GM23338 (cell line): Measurements from ENCODE around the gene ULK2. TPM values are rescaled to one million over a fixed set of nuclear protein-coding genes. Genes with fewer than 3 reads are reported as not detected.

Source experiments
- ATAC-seq: fragments of 200-7000 bp; cut with Tn5 transposase; 3 replicates; pipeline ENCODE4 v1.9.1; 2020
- DNase-seq: peaks from one replicate; pipeline ENCODE4 v3.0.0-alpha.2; 2015; ENCODE audit warnings: low spot score
- H2AFZ ChIP-seq: fragments of 200-600 bp; sonication (generic); 2 replicates; pipeline ENCODE4 v1.8.0; 2016; ENCODE audit warnings: antibody characterized with exemption, mild to moderate bottlenecking, moderate library complexity
- H3F3A ChIP-seq: fragments of 200-600 bp; sonication (generic); replicated peaks from 2 replicates; pipeline ENCODE4 v1.8.0; 2017; ENCODE audit warnings: antibody characterized with exemption, mixed run types, low read depth
- H3K27ac ChIP-seq: fragments of 200-600 bp; sonication (generic); 2 replicates; pipeline ENCODE4 v1.6.1; 2016; ENCODE audit warnings: low read depth
- H3K27me3 ChIP-seq: fragments of 200-600 bp; sonication (generic); 2 replicates; pipeline ENCODE4 v1.8.0; 2016; ENCODE audit warnings: mild to moderate bottlenecking, mixed run types, moderate library complexity; ENCODE audit not compliant: insufficient read depth
- H3K36me3 ChIP-seq: fragments of 200-600 bp; sonication (generic); 2 replicates; pipeline ENCODE4 v1.8.0; 2016; ENCODE audit warnings: mild to moderate bottlenecking; ENCODE audit not compliant: insufficient read depth
- H3K4me1 ChIP-seq: fragments of 200-600 bp; sonication (generic); 2 replicates; pipeline ENCODE4 v1.8.0; 2016; ENCODE audit warnings: mild to moderate bottlenecking, moderate library complexity; ENCODE audit not compliant: insufficient read depth
- H3K4me2 ChIP-seq: fragments of 200-600 bp; sonication (generic); 2 replicates; pipeline ENCODE4 v1.7.1; 2017; ENCODE audit warnings: mixed run types
- H3K4me3 ChIP-seq: fragments of 200-600 bp; sonication (generic); 2 replicates; pipeline ENCODE4 v1.6.1; 2016; ENCODE audit warnings: mixed run types
- H3K79me2 ChIP-seq: fragments of 200-600 bp; sonication (generic); replicated peaks from 2 replicates; pipeline ENCODE4 v1.8.0; 2017; ENCODE audit warnings: mild to moderate bottlenecking; ENCODE audit not compliant: insufficient read depth
- H3K9me2 ChIP-seq: fragments of 200-600 bp; sonication (generic); 2 replicates; pipeline ENCODE4 v1.8.0; 2017; ENCODE audit not compliant: insufficient read depth
- H4K20me1 ChIP-seq: fragments of 200-600 bp; sonication (generic); replicated peaks from 2 replicates; pipeline ENCODE4 v1.8.0; 2017; ENCODE audit warnings: mild to moderate bottlenecking; ENCODE audit not compliant: insufficient read depth
- H3K27ac Mint-ChIP-seq: 2 replicates; pipeline ENCODE4 v1.8.0; 2020; ENCODE audit warnings: inconsistent platforms, mild to moderate bottlenecking, moderate library complexity, mixed read lengths
- H3K27me3 Mint-ChIP-seq: 3 replicates; pipeline ENCODE4 v1.8.0; 2022; ENCODE audit warnings: low read depth, mild to moderate bottlenecking, moderate library complexity, mixed read lengths, inconsistent platforms; ENCODE audit not compliant: insufficient read depth, poor library complexity
- H3K36me3 Mint-ChIP-seq: 3 replicates; pipeline ENCODE4 v1.8.0; 2021; ENCODE audit warnings: low read depth, mild to moderate bottlenecking, inconsistent platforms, moderate library complexity, mixed read lengths
- H3K4me1 Mint-ChIP-seq: 3 replicates; pipeline ENCODE4 v1.8.0; 2020; ENCODE audit warnings: mild to moderate bottlenecking, inconsistent platforms, mixed read lengths
- H3K4me3 Mint-ChIP-seq: 3 replicates; pipeline ENCODE4 v1.8.0; 2021; ENCODE audit warnings: moderate library complexity, mild to moderate bottlenecking, inconsistent platforms, mixed read lengths
- H3K9me3 Mint-ChIP-seq: 3 replicates; pipeline ENCODE4 v1.8.0; 2020; ENCODE audit warnings: moderate library complexity, mild to moderate bottlenecking, inconsistent platforms, mixed read lengths
- CREB1 ChIP-seq: fragments of 250-450 bp; sonication (Bioruptor Pico); IDR thresholded peaks from 2 replicates; pipeline ENCODE4 v1.5.0; 2020; ENCODE audit warnings: low read depth, mild to moderate bottlenecking, moderate library complexity
- EZH2 ChIP-seq: fragments of 200-600 bp; sonication (generic); IDR thresholded peaks from one replicate; pipeline ENCODE4 v1.8.0; 2017; ENCODE audit warnings: antibody characterized with exemption, mild to moderate bottlenecking, low read depth; ENCODE audit not compliant: unreplicated experiment
- EZH2phosphoT487 ChIP-seq: fragments of 200-600 bp; sonication (generic); IDR thresholded peaks from one replicate; pipeline ENCODE4 v1.8.1; 2018; ENCODE audit warnings: antibody characterized with exemption; ENCODE audit not compliant: unreplicated experiment
- JUNB ChIP-seq: IDR thresholded peaks from one replicate; pipeline ENCODE4 v1.6.1; 2016; ENCODE audit warnings: antibody characterized with exemption; ENCODE audit not compliant: unreplicated experiment
- NANOG ChIP-seq: IDR thresholded peaks from 2 replicates; pipeline ENCODE4 v1.6.1; 2016; ENCODE audit warnings: antibody characterized with exemption, borderline replicate concordance
- POLR2AphosphoS5 ChIP-seq: IDR thresholded peaks from 2 replicates; pipeline ENCODE4 v1.6.1; 2016; ENCODE audit warnings: antibody characterized with exemption, low read depth
- STAT1 ChIP-seq: IDR thresholded peaks from one replicate; pipeline ENCODE4 v1.6.1; 2016; ENCODE audit warnings: antibody characterized with exemption; ENCODE audit not compliant: unreplicated experiment
- ZNF114 ChIP-seq: fragments of 250-450 bp; sonication (Bioruptor Pico); IDR thresholded peaks from 2 replicates; pipeline ENCODE4 v1.5.0; 2020; ENCODE audit warnings: mild to moderate bottlenecking, moderate library complexity
- ZNF331 ChIP-seq: fragments of 250-450 bp; sonication (Bioruptor Pico); IDR thresholded peaks from 2 replicates; pipeline ENCODE4 v1.5.0; 2020; ENCODE audit warnings: low read depth, mild to moderate bottlenecking, moderate library complexity
- polyA plus RNA-seq: library from polyadenylated mRNA; unstranded; fragments of >200 nt; fragmentation: Nextera tagmentation; extraction: Ambion mirVana; gene quantifications from 2 replicates; pipeline ENCODE4 v1.2.1, GENCODE V29; 2016
- total RNA-seq: library from RNA; depleted of rRNA; stranded (reverse); fragments of >200 nt; shearing (Covaris generic); gene quantifications from 2 replicates; pipeline ENCODE4 v1.2.3, GENCODE V29; 2014
- TF ChIP-seq, protein P1 (sequence below): fragments of 250-450 bp; sonication (Bioruptor Pico); IDR thresholded peaks from 2 replicates; pipeline ENCODE4 v1.5.0; 2020; ENCODE audit warnings: mild to moderate bottlenecking, moderate library complexity
- TF ChIP-seq, protein P2 (sequence below): IDR thresholded peaks from one replicate; pipeline ENCODE4 v1.6.1; 2018; ENCODE audit warnings: antibody characterized with exemption; ENCODE audit not compliant: unreplicated experiment
- TF ChIP-seq, protein P3 (sequence below), 2 experiments: fragments of 200-600 bp in 1 of 2; sonication (generic) in 1 of 2; conservative IDR thresholded peaks; 2 replicates each; pipeline versions ENCODE4 v1.5.1 to v1.6.1; 2016 to 2017; ENCODE audit warnings: antibody characterized with exemption in 2 of 2, low read depth in 2 of 2, mild to moderate bottlenecking in 2 of 2, moderate library complexity in 1 of 2
- TF ChIP-seq, protein P4 (sequence below): IDR thresholded peaks from 2 replicates; pipeline ENCODE4 v1.6.1; 2016; ENCODE audit warnings: antibody characterized with exemption

Gene ULK2
- total and polyA plus RNA-seq, 2 experiments from 2014 or later: 1.6 to 3.0 TPM

DNA sequence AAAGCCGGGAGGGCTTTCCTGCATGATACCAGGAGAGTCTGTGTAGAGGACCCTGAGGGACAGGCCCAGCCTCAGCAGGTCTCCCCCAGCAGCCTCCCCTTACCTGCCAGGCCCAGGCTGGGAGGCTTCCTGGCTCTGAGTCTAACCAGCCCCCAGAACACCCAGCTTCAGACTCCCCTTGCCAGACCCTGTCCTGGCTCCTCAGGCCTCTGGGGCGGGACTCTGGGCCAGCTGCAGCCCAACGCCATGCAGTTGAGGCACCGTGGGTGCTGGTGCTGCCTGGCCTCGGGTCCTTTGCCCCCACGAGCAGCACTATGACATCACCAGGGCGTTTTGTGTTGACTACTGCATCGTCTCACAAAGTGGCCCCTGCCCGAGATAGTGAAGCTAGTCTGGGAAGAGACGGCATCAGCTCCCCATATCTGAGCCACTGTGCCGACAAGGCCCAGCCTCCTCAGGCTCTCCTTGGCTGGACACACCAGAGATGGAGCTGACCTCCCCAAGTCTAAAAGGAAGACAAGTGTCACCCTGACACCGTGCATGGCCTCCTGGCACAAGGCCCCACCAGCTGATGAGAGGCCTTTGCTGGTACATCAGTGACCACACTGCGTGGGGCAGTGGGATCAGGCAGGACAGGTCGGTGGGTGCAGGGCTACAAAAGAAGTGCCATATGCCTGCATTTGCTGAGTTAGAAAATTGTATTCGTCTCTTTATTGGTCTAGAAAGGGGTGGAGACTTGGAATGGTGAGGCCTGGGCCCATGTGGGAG, 130.2 kb downstream of the ULK2 start:
- Mint-ChIP-seq H3K4me1 (no peaks in the 10 kb centered on the region; the same call in 2 of the 3 replicates), H3K36me3 (no peaks in the 10 kb centered on the region), H3K27ac (no peak overlapping the region), H3K4me3 (no peak overlapping the region), H3K27me3 (peaks cover 1% of the 10 kb centered on the region), H3K9me3 (no peaks in the 10 kb centered on the region; the same call in 2 of the 3 replicates)
- Histone ChIP-seq H3K9me2 (no peaks in the 10 kb centered on the region), H3K4me2 (no peak overlapping the region), H3K4me3 (no peak overlapping the region), H3F3A (no peaks in the 10 kb centered on the region), H3K36me3 (no peaks in the 10 kb centered on the region), H3K79me2 (no peaks in the 10 kb centered on the region), H3K4me1 (no peaks in the 10 kb centered on the region), H3K27me3 (no peaks in the 10 kb centered on the region), H3K27ac (no peak overlapping the region), H4K20me1 (no peaks in the 10 kb centered on the region), H2AFZ (no peak overlapping the region)
- DNase-seq (no peak), ATAC-seq (no peak)
- TF ChIP-seq STAT1 (no peak), EZH2 (no peak), CREB1 (CRISPR knock-in tag) (no peak), ZNF331 (CRISPR knock-in tag) (no peak), JUNB (no peak), NANOG (no peak), EZH2phosphoT487 (no peak), POLR2AphosphoS5 (no peak), ZNF114 (CRISPR knock-in tag) (no peak)
- TF ChIP-seq, protein P1, sequence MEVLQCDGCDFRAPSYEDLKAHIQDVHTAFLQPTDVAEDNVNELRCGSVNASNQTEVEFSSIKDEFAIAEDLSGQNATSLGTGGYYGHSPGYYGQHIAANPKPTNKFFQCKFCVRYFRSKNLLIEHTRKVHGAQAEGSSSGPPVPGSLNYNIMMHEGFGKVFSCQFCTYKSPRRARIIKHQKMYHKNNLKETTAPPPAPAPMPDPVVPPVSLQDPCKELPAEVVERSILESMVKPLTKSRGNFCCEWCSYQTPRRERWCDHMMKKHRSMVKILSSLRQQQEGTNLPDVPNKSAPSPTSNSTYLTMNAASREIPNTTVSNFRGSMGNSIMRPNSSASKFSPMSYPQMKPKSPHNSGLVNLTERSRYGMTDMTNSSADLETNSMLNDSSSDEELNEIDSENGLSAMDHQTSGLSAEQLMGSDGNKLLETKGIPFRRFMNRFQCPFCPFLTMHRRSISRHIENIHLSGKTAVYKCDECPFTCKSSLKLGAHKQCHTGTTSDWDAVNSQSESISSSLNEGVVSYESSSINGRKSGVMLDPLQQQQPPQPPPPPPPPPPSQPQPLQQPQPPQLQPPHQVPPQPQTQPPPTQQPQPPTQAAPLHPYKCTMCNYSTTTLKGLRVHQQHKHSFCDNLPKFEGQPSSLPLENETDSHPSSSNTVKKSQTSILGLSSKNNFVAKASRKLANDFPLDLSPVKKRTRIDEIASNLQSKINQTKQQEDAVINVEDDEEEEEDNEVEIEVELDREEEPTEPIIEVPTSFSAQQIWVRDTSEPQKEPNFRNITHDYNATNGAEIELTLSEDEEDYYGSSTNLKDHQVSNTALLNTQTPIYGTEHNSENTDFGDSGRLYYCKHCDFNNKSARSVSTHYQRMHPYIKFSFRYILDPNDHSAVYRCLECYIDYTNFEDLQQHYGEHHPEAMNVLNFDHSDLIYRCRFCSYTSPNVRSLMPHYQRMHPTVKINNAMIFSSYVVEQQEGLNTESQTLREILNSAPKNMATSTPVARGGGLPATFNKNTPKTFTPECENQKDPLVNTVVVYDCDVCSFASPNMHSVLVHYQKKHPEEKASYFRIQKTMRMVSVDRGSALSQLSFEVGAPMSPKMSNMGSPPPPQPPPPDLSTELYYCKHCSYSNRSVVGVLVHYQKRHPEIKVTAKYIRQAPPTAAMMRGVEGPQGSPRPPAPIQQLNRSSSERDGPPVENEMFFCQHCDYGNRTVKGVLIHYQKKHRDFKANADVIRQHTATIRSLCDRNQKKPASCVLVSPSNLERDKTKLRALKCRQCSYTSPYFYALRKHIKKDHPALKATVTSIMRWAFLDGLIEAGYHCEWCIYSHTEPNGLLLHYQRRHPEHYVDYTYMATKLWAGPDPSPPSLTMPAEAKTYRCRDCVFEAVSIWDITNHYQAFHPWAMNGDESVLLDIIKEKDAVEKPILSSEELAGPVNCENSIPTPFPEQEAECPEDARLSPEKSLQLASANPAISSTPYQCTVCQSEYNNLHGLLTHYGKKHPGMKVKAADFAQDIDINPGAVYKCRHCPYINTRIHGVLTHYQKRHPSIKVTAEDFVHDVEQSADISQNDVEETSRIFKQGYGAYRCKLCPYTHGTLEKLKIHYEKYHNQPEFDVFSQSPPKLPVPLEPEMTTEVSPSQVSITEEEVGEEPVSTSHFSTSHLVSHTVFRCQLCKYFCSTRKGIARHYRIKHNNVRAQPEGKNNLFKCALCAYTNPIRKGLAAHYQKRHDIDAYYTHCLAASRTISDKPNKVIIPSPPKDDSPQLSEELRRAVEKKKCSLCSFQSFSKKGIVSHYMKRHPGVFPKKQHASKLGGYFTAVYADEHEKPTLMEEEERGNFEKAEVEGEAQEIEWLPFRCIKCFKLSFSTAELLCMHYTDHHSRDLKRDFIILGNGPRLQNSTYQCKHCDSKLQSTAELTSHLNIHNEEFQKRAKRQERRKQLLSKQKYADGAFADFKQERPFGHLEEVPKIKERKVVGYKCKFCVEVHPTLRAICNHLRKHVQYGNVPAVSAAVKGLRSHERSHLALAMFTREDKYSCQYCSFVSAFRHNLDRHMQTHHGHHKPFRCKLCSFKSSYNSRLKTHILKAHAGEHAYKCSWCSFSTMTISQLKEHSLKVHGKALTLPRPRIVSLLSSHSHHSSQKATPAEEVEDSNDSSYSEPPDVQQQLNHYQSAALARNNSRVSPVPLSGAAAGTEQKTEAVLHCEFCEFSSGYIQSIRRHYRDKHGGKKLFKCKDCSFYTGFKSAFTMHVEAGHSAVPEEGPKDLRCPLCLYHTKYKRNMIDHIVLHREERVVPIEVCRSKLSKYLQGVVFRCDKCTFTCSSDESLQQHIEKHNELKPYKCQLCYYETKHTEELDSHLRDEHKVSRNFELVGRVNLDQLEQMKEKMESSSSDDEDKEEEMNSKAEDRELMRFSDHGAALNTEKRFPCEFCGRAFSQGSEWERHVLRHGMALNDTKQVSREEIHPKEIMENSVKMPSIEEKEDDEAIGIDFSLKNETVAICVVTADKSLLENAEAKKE (CRISPR knock-in tag): no peak
- TF ChIP-seq, protein P2, sequence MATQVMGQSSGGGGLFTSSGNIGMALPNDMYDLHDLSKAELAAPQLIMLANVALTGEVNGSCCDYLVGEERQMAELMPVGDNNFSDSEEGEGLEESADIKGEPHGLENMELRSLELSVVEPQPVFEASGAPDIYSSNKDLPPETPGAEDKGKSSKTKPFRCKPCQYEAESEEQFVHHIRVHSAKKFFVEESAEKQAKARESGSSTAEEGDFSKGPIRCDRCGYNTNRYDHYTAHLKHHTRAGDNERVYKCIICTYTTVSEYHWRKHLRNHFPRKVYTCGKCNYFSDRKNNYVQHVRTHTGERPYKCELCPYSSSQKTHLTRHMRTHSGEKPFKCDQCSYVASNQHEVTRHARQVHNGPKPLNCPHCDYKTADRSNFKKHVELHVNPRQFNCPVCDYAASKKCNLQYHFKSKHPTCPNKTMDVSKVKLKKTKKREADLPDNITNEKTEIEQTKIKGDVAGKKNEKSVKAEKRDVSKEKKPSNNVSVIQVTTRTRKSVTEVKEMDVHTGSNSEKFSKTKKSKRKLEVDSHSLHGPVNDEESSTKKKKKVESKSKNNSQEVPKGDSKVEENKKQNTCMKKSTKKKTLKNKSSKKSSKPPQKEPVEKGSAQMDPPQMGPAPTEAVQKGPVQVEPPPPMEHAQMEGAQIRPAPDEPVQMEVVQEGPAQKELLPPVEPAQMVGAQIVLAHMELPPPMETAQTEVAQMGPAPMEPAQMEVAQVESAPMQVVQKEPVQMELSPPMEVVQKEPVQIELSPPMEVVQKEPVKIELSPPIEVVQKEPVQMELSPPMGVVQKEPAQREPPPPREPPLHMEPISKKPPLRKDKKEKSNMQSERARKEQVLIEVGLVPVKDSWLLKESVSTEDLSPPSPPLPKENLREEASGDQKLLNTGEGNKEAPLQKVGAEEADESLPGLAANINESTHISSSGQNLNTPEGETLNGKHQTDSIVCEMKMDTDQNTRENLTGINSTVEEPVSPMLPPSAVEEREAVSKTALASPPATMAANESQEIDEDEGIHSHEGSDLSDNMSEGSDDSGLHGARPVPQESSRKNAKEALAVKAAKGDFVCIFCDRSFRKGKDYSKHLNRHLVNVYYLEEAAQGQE: no peak
- TF ChIP-seq, protein P3, sequence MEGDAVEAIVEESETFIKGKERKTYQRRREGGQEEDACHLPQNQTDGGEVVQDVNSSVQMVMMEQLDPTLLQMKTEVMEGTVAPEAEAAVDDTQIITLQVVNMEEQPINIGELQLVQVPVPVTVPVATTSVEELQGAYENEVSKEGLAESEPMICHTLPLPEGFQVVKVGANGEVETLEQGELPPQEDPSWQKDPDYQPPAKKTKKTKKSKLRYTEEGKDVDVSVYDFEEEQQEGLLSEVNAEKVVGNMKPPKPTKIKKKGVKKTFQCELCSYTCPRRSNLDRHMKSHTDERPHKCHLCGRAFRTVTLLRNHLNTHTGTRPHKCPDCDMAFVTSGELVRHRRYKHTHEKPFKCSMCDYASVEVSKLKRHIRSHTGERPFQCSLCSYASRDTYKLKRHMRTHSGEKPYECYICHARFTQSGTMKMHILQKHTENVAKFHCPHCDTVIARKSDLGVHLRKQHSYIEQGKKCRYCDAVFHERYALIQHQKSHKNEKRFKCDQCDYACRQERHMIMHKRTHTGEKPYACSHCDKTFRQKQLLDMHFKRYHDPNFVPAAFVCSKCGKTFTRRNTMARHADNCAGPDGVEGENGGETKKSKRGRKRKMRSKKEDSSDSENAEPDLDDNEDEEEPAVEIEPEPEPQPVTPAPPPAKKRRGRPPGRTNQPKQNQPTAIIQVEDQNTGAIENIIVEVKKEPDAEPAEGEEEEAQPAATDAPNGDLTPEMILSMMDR (conservative IDR thresholded peaks at IDR 0.05; ENCODE audit: low read depth in 2 of 2): no peak
- TF ChIP-seq, protein P4, sequence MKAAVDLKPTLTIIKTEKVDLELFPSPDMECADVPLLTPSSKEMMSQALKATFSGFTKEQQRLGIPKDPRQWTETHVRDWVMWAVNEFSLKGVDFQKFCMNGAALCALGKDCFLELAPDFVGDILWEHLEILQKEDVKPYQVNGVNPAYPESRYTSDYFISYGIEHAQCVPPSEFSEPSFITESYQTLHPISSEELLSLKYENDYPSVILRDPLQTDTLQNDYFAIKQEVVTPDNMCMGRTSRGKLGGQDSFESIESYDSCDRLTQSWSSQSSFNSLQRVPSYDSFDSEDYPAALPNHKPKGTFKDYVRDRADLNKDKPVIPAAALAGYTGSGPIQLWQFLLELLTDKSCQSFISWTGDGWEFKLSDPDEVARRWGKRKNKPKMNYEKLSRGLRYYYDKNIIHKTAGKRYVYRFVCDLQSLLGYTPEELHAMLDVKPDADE: no peak
